Astrocyte of the spinal cord (primary cell): Measurements from ENCODE around the gene TNFAIP8L1.

Experiments used
- DNase-seq: peaks from one replicate; pipeline ENCODE4 v3.0.0; 2011; ENCODE audit warnings: low read depth, low spot score
- H3K4me3 ChIP-seq: 2 replicates; pipeline ENCODE4 v1.5.1; 2011; ENCODE audit warnings: low read depth, mild to moderate bottlenecking, low read length, moderate library complexity
- CTCF ChIP-seq: IDR thresholded peaks from 2 replicates; pipeline ENCODE4 v1.5.1; 2012; ENCODE audit warnings: low read depth, mild to moderate bottlenecking, low read length, inconsistent platforms
- in situ Hi-C: cut with HindIII; loops from 2 replicates; pipeline ENCODE4 v1.10.0; 2017; ENCODE audit warnings: low sequenced_read_pairs

Gene TNFAIP8L1

DNA sequence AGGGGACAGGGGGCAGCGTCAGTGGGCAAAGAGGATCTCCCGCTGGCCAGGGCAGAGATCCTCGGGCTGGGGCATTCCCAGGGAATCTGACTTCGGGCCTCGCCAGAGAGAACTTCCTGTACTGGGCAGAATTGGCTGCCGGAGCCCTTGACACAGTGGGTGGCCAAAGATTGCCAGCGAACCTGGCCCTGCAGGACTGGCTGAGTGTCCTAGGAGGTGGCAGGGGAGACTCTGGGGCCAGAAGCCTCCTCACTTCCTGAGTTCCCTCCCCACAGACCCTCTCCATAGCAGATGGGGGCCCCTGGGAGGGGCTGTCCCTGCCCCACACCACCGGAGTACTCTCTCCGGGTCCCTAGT is 65.0 kb downstream of the TNFAIP8L1 start:
- in situ Hi-C loops, result no loop called here
- no peak for DNase-seq
- no peak for TF ChIP-seq CTCF

More for the DNA sequence above, 65.0 kb downstream of the TNFAIP8L1 start:
- H3K4me3 ChIP-seq, result no peak overlapping the region
